GM12875 (cell line): ENCODE measurements around the gene WDR37.

Experiments used
- H3K4me3 ChIP-seq: one replicate; pipeline ENCODE4 v1.5.1; 2011; ENCODE audit warnings: low read depth, low read length, control low read depth
- CTCF ChIP-seq: IDR thresholded peaks from 2 replicates; pipeline ENCODE4 v1.5.1; 2011; ENCODE audit warnings: low read depth, mild to moderate bottlenecking, control low read depth, inconsistent platforms, low read length, moderate library complexity, borderline replicate concordance; ENCODE audit not compliant: insufficient read depth

The WDR37 gene

GRCh38 chr10:1102831-1103230 lies 46.6 kb downstream of the WDR37 start:
- H3K4me3 ChIP-seq = no peak overlapping the region
- TF ChIP-seq CTCF = no peak

- H3K4me3 ChIP-seq = no peak overlapping the region
- no peak for TF ChIP-seq CTCF
Observed at GRCh38 chr10:1103551-1103950, 47.4 kb downstream of the WDR37 start.

GRCh38 chr10:1104971-1105370 lies 48.8 kb downstream of the WDR37 start:
- no peak overlapping the region for H3K4me3 ChIP-seq
- TF ChIP-seq CTCF = no peak

- TF ChIP-seq CTCF = no peak
Observed at GRCh38 chr10:1107004-1107403, 50.8 kb downstream of the WDR37 start.

GRCh38 chr10:1107679-1108078 lies 51.5 kb downstream of the WDR37 start:
- no peak for TF ChIP-seq CTCF
- no peak overlapping the region for H3K4me3 ChIP-seq

More at GRCh38 chr10:1107004-1107403, 50.8 kb downstream of the WDR37 start:
- H3K4me3 ChIP-seq = no peak overlapping the region

GRCh38 chr10:1109795-1110673 lies 53.8 kb downstream of the WDR37 start:
- no peak overlapping the region for H3K4me3 ChIP-seq
- TF ChIP-seq CTCF = peak; percentile 69

GRCh38 chr10:1110674-1111119 lies 54.5 kb downstream of the WDR37 start:
- TF ChIP-seq CTCF = no peak
- no peak overlapping the region for H3K4me3 ChIP-seq
